PC-3 (cell line): ENCODE data around the gene MCM9. TPM values are rescaled to one million over a fixed set of nuclear protein-coding genes. Genes with fewer than 3 reads are reported as not detected.

Experiments
- ATAC-seq: fragments of 200-7000 bp; cut with Tn5 transposase; 2 replicates; pipeline ENCODE4 v1.9.1; 2020; ENCODE audit warnings: mild to moderate bottlenecking, moderate library complexity
- BruUV-seq: library from RNA; stranded (reverse); fragments of 400-500 nt; replicated peaks from 2 replicates; lab custom pipeline; 2021; lab: Mats Ljungman, UMichigan
- CTCF ChIA-PET: fragments of 300-600 bp; sonication (Branson Sonifier 250); formaldehyde crosslinking; loops from one replicate; lab custom pipeline; 2022; ENCODE audit warnings: antibody characterized with exemption; lab: Charles Lee
- POLR2A ChIA-PET: fragments of 300-600 bp; sonication (Branson Sonifier 250); formaldehyde crosslinking; loops from one replicate; lab custom pipeline; 2022; ENCODE audit warnings: antibody characterized with exemption; ENCODE audit not compliant: unreplicated experiment; lab: Charles Lee
- DNase-seq: peaks from one replicate; pipeline ENCODE4 v3.0.0-alpha.2; 2015
- H2AFZ ChIP-seq: fragments of 300-600 bp; sonication (generic); 2 replicates; pipeline ENCODE4 v1.6.0; 2016; ENCODE audit warnings: antibody characterized with exemption, low read length
- H3F3A ChIP-seq: fragments of 300-600 bp; sonication (generic); one replicate; pipeline ENCODE4 v1.6.0; 2017; ENCODE audit warnings: antibody characterized with exemption, low read length, control low read depth, mild to moderate bottlenecking; ENCODE audit not compliant: unreplicated experiment
- H3K27ac ChIP-seq: fragments of 300-600 bp; sonication (generic); 2 replicates; pipeline ENCODE4 v1.5.1; 2016; ENCODE audit warnings: mild to moderate bottlenecking, low read length
- H3K27me3 ChIP-seq: fragments of 300-600 bp; sonication (generic); 2 replicates; pipeline ENCODE4 v1.6.1; 2016; ENCODE audit warnings: low read length, mixed read lengths
- H3K36me3 ChIP-seq: fragments of 300-600 bp; sonication (generic); 2 replicates; pipeline ENCODE4 v1.6.1; 2016; ENCODE audit warnings: low read depth, mixed run types, low read length, mixed read lengths
- H3K4me1 ChIP-seq: fragments of 300-600 bp; sonication (generic); 2 replicates; pipeline ENCODE4 v1.5.1; 2016; ENCODE audit warnings: low read length; ENCODE audit not compliant: insufficient read depth
- H3K4me2 ChIP-seq: fragments of 300-600 bp; sonication (generic); 2 replicates; pipeline ENCODE4 v1.6.0; 2016; ENCODE audit warnings: low read length
- H3K4me3 ChIP-seq: fragments of 300-600 bp; sonication (generic); 2 replicates; pipeline ENCODE4 v1.5.1; 2016; ENCODE audit warnings: mild to moderate bottlenecking, low read length, mixed read lengths
- H3K79me2 ChIP-seq: fragments of 300-600 bp; sonication (generic); 2 replicates; pipeline ENCODE4 v1.6.1; 2017; ENCODE audit warnings: low read length, mixed read lengths
- H3K9ac ChIP-seq: fragments of 300-600 bp; sonication (generic); 2 replicates; pipeline ENCODE4 v1.6.0; 2016; ENCODE audit warnings: mild to moderate bottlenecking, low read length
- H3K9me2 ChIP-seq: fragments of 300-600 bp; sonication (generic); replicated peaks from 2 replicates; pipeline ENCODE4 v1.6.1; 2016; ENCODE audit warnings: mixed run types, low read length, mixed read lengths
- H3K9me3 ChIP-seq: fragments of 300-600 bp; sonication (generic); 2 replicates; pipeline ENCODE4 v1.6.1; 2016; ENCODE audit warnings: low read length, mixed read lengths
- H4K20me1 ChIP-seq: fragments of 300-600 bp; sonication (generic); 2 replicates; pipeline ENCODE4 v1.6.1; 2016; ENCODE audit warnings: low read length, mixed read lengths
- EZH2 ChIP-seq: fragments of 300-600 bp; sonication (generic); IDR thresholded peaks from one replicate; pipeline ENCODE4 v1.6.1; 2017; ENCODE audit warnings: antibody characterized with exemption, mild to moderate bottlenecking, low read length; ENCODE audit not compliant: unreplicated experiment
- EZH2phosphoT487 ChIP-seq: fragments of 300-600 bp; sonication (generic); IDR thresholded peaks from 2 replicates; pipeline ENCODE4 v1.6.1; 2018; ENCODE audit warnings: mild to moderate bottlenecking, antibody characterized with exemption, low read length, borderline replicate concordance
- intact Hi-C: fragments of 100-400 bp; cut with micrococcal nuclease; formaldehyde crosslinking; loops from 2 replicates; pipeline ENCODE4 v1.9.0; 2023
- total RNA-seq: library from RNA; depleted of rRNA; stranded (reverse); fragments of >200 nt; gene quantifications from 2 replicates; pipeline ENCODE4 v1.2.3, GENCODE V29; 2014
- TF ChIP-seq, protein P1 (sequence below): fragments of 300-600 bp; sonication (generic); conservative IDR thresholded peaks from 2 replicates; pipeline ENCODE4 v1.5.1; 2017; ENCODE audit warnings: antibody characterized with exemption, low read depth, mild to moderate bottlenecking, low read length

The MCM9 gene
- total RNA-seq, 1 experiment from 2014 or later: 5.8 TPM

DNA sequence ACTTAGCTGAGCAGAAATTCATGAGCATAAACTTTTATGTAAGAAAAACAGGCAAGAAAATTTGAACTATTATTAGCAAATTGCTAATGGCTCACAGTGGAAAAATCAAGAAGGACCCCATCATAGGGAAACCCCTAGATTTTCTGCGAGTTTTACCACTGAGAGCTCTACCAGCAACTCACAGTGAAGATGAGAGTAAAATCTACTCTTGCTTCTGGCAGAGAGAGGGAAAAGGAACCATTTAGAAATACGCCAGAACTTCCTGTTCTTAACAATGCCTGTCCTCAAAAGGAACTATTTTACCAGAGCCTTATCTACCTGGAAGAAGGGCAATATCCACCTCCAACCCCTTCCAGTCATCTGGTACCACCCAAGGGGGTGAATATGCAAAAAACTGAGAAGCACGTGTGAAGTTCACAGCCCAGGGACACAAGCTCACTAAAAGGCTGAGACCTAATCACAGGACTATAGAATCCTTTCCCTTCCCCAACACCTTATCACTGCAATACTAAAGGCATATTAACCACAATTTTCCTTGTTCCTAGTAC lies 75.4 kb downstream of the MCM9 start:
- no peaks in the 10 kb centered on the region for H3K79me2 ChIP-seq
- DNase-seq (no peak), ATAC-seq (no peak)
- no peaks in the 10 kb centered on the region for H3K36me3 ChIP-seq
- intact Hi-C loops: no loop called here
- H2AFZ ChIP-seq: no peak overlapping the region
- no peak overlapping the region for H3K27ac ChIP-seq
- H4K20me1 ChIP-seq: no peaks in the 10 kb centered on the region
- BruUV-seq: no TSS peak
- H3K9me3 ChIP-seq: no peaks in the 10 kb centered on the region
- CTCF ChIA-PET: no interaction called here
- H3K9ac ChIP-seq: no peak overlapping the region
- H3F3A ChIP-seq: no peaks in the 10 kb centered on the region
- POLR2A ChIA-PET: interaction anchor here (0.5 to 0.7 kb wide), 2 partner anchors 12 to 40 kb away, joined by 4 read pairs; no protein-coding TSS in a partner anchor
- no peak for TF ChIP-seq EZH2phosphoT487
- TF ChIP-seq, protein P1, sequence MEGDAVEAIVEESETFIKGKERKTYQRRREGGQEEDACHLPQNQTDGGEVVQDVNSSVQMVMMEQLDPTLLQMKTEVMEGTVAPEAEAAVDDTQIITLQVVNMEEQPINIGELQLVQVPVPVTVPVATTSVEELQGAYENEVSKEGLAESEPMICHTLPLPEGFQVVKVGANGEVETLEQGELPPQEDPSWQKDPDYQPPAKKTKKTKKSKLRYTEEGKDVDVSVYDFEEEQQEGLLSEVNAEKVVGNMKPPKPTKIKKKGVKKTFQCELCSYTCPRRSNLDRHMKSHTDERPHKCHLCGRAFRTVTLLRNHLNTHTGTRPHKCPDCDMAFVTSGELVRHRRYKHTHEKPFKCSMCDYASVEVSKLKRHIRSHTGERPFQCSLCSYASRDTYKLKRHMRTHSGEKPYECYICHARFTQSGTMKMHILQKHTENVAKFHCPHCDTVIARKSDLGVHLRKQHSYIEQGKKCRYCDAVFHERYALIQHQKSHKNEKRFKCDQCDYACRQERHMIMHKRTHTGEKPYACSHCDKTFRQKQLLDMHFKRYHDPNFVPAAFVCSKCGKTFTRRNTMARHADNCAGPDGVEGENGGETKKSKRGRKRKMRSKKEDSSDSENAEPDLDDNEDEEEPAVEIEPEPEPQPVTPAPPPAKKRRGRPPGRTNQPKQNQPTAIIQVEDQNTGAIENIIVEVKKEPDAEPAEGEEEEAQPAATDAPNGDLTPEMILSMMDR: no peak
- TF ChIP-seq EZH2: no peak
- H3K4me1 ChIP-seq: no peaks in the 10 kb centered on the region
- H3K4me2 ChIP-seq: no peak overlapping the region
- H3K9me2 ChIP-seq: no peaks in the 10 kb centered on the region
- H3K4me3 ChIP-seq: no peak overlapping the region
- H3K27me3 ChIP-seq: no peaks in the 10 kb centered on the region

DNA sequence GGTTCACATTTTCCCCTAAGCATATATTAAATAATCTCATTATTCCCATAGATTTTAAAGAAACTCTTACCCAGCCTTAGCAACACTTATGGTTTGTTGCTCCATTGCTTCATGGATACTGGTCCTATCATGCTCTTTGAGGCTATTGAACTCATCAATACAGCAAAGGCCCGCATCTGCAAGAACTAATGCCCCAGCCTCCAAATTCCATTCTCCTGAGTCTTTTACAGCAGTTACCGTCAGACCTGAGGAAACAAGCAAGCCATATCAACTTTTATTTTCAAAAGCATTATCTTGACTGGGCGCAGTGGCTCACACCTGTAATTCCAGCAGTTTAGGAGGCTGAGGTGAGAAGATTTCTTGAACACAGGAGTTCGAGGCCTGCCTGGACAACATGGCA lies 78.7 kb downstream of the MCM9 start:
- no peaks in the 10 kb centered on the region for H3F3A ChIP-seq

DNA sequence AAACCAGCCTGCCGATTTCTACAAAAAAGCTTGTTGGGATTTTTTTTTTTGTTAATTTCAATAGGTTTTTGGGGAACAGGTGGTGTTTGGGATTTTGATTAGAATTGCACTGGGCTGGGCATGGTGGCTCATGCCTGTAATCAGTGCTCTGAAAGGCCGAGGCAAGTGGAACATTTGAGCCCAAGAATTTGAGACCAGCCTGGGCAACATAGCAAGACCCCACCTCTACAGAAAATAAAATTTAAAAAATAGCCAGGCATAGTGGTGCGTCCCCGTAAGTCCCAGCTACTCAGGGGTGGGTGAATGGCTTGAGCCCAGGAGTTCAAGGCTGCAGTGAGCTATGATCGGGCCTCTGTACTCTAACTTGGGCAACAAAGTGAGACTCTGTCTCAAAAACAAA lies 81.6 kb downstream of the MCM9 start:
- H3K4me1 ChIP-seq: no peaks in the 10 kb centered on the region
- TF ChIP-seq, protein P1: no peak
- TF ChIP-seq EZH2 (no peak), EZH2phosphoT487 (no peak)
- ATAC-seq (no peak), DNase-seq (no peak)
- no peak overlapping the region for H3K4me2 ChIP-seq
- no peaks in the 10 kb centered on the region for H3K36me3 ChIP-seq
- no peak overlapping the region for H3K4me3 ChIP-seq
- no peaks in the 10 kb centered on the region for H4K20me1 ChIP-seq
- no peak overlapping the region for H2AFZ ChIP-seq
- H3F3A ChIP-seq: no peaks in the 10 kb centered on the region
- BruUV-seq: no TSS peak
- intact Hi-C loops: no loop called here
- ChIA-PET POLR2A (no interaction called here), CTCF (no interaction called here)
- H3K27ac ChIP-seq: no peak overlapping the region
- no peaks in the 10 kb centered on the region for H3K9me3 ChIP-seq
- no peaks in the 10 kb centered on the region for H3K79me2 ChIP-seq
- H3K9me2 ChIP-seq: no peaks in the 10 kb centered on the region
- H3K27me3 ChIP-seq: no peaks in the 10 kb centered on the region
- no peak overlapping the region for H3K9ac ChIP-seq

More for the DNA sequence above, 78.7 kb downstream of the MCM9 start:
- no peaks in the 10 kb centered on the region for H4K20me1 ChIP-seq
- no peak overlapping the region for H3K27ac ChIP-seq
- no peaks in the 10 kb centered on the region for H3K36me3 ChIP-seq
- no TSS peak for BruUV-seq
- no peaks in the 10 kb centered on the region for H3K4me1 ChIP-seq
- intact Hi-C loops: no loop called here
- no peaks in the 10 kb centered on the region for H3K9me3 ChIP-seq
- POLR2A ChIA-PET: no interaction called here
- no peak overlapping the region for H3K9ac ChIP-seq
- no peak overlapping the region for H3K4me2 ChIP-seq
- DNase-seq (no peak), ATAC-seq (no peak)
- H3K9me2 ChIP-seq: no peaks in the 10 kb centered on the region
- H3K4me3 ChIP-seq: no peak overlapping the region
- TF ChIP-seq EZH2phosphoT487 (no peak), EZH2 (no peak)
- TF ChIP-seq, protein P1: no peak
- H2AFZ ChIP-seq: no peak overlapping the region
- CTCF ChIA-PET: no interaction called here
- H3K79me2 ChIP-seq: no peaks in the 10 kb centered on the region
- no peaks in the 10 kb centered on the region for H3K27me3 ChIP-seq
